ENCODE measurements around the gene DNAJC13.

GRCh38 chr3:132448216-132448961 lies 31.1 kb downstream of the DNAJC13 start:
- TF ChIP-seq CTCF (IDR thresholded peaks at IDR 0.05; ENCODE audit: poor library complexity) (no peak), EZH2 (IDR thresholded peaks at IDR 0.05; ENCODE audit: borderline replicate concordance) (no peak)
